Urinary bladder (tissue), 4 donors: ENCODE measurements around the gene HAP1. TPM values are rescaled to one million over a fixed set of nuclear protein-coding genes. Genes with fewer than 3 reads are reported as not detected.

ENCODE experiments used
- DNase-seq: peaks from one replicate; pipeline ENCODE4 v3.0.0-alpha.2; 2015; ENCODE audit errors: extremely low spot score
- H3K27ac ChIP-seq: one replicate; pipeline ENCODE4 v1.5.1; 2013; ENCODE audit warnings: low read depth, mild to moderate bottlenecking, moderate library complexity
- H3K36me3 ChIP-seq: one replicate; pipeline ENCODE4 v1.6.1; 2013; ENCODE audit warnings: mild to moderate bottlenecking, moderate library complexity; ENCODE audit not compliant: insufficient read depth
- H3K4me1 ChIP-seq: one replicate; pipeline ENCODE4 v1.6.1; 2013; ENCODE audit warnings: mild to moderate bottlenecking, moderate library complexity; ENCODE audit not compliant: insufficient read depth
- H3K4me3 ChIP-seq: one replicate; pipeline ENCODE4 v1.5.1; 2013; ENCODE audit warnings: low read depth, low read length
- WGBS: extraction: QIAGEN DNeasy Blood & Tissue Kit; methylation state at CpG from one replicate; pipeline ENCODE4 v1.1.7; 2013; 5-methylcytosine and 5-hydroxymethylcytosine counted together
- polyA plus RNA-seq: library from polyadenylated mRNA; stranded (reverse); fragments of 200-250 nt; gene quantifications from one replicate; pipeline ENCODE4 v1.2.3, GENCODE V29; 2013
- total RNA-seq: library from RNA; depleted of rRNA; stranded (reverse); fragments of >200 nt; gene quantifications from one replicate; pipeline ENCODE4 v1.2.3, GENCODE V29; 2014
- donor health status: healthy with polysubstance abuse.
- donor health status: healthy.

Gene HAP1
- total and polyA plus RNA-seq, 2 donors: 0.27 TPM; not detected in 1

DNA sequence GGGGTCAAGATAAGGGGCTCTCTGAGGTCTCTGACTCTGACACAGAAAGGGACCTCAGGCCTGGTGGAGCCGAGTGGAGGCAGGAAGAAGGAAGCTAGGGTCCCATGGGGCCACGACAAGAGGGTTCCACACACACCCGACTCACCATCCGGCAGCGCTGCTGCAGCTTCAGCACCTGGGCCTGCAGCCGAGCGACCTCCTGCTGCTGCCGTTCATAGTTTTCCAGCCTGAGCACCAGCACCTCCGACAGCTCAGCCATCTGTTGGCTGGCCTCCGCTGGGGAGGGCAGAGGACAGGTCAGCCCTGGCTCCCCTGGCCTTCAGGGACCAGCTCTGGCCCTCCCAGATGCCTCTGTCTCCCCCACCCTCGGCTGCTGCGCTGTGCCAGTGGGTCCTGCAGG is 6.4 kb downstream of the HAP1 start:
- H3K36me3 ChIP-seq: no peaks in the 10 kb centered on the region
- no peaks in the 10 kb centered on the region for H3K4me1 ChIP-seq
- 72% methylated on average over 12 of the region's 12 CpGs for WGBS
- no peak overlapping the region for H3K4me3 ChIP-seq
- DNase-seq: no peak
- H3K27ac ChIP-seq: no peak overlapping the region

DNA sequence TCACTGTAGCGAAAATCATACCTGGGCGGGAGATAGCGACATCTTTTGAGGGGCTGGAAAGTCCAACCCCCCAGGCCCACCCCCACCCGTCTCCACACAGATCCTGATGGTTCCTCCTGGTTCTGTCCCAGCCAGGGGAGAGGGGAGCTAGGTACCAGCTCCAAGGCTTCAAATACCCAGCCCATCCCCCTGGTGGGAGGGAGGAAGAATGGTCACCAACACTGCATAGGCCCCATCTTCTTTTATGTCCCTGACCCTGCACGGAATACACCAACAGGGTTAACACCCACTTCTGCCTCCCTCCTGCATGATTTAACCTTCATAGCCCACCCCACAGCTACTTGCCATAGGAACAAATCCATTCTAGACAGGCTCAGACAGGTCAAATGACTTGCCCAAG is 9.3 kb downstream of the HAP1 start:
- WGBS: 80% methylated on average over 5 of the region's 5 CpGs
- H3K27ac ChIP-seq: no peak overlapping the region

DNA sequence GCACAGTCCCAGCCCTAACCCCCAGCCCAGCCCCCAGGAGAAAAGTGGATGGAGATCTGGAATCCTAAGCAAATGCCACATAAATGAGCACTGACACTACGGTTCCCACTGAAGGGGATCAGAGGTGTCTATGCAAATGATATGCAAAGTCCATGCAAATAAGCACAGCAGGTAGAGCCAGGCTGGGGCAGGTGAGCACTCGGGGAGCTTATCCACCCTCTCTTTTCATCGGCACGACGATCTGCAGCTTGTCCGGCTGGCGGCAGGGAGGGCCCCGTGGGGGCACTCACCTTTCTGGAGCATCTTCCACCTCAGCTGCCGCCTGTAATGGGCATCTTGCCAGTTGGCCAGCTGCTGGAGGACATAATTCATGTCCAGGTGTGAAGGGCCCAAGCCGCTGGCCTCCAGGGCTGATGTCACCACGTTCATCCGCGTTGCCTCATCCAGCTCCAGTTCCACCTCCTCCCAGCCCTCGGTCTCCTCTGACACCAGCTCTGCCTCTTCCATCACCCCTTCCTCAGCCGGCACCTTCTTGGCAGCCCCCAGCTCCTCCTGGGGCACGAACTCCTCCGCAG is 9.9 kb downstream of the HAP1 start:
- 64% methylated on average over 17 of the region's 17 CpGs for WGBS
- no peaks in the 10 kb centered on the region for H3K4me1 ChIP-seq

More for the DNA sequence above, 9.3 kb downstream of the HAP1 start:
- Histone ChIP-seq H3K4me3 (no peak overlapping the region), H3K4me1 (no peaks in the 10 kb centered on the region), H3K36me3 (no peaks in the 10 kb centered on the region)
- no peak for DNase-seq

DNA sequence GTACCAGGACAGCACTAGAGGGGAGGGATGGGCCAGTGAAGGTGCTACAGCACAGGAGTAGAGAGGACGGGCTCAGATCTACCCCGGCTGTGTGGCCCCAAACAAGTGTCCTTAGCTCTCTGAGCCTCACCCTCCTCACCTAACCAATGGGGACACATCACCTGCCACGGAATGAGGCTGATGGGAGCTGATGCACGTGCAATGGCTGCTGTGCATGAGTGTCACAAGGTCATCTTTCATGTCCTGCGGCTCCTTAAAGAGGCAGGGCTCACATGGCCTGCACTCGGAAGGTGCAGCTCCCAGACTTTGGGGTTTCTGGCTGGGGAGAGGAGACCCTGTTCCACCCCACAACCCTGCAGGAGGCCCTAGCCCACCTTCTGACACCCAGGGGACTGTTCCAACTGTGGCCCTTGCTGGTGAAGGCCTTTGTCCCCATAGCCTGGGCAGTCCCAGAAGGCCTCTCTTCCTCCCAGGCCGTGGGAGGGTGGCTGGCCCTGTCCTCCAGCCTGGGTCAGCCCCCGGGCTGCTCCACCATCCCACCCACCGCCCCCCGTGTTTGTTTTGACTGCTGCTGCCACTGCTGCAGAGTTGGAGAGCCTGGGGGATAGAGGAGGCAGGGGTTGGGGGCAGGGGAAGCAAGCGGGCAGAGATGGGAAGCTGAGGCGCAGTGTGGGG is 10.5 kb downstream of the HAP1 start:
- no peak overlapping the region for H3K4me3 ChIP-seq
- no peaks in the 10 kb centered on the region for H3K36me3 ChIP-seq
- DNase-seq: no peak
- no peak overlapping the region for H3K27ac ChIP-seq
- H3K4me1 ChIP-seq: no peaks in the 10 kb centered on the region
- 75% methylated on average over 12 of the region's 12 CpGs for WGBS

More for the DNA sequence above, 9.9 kb downstream of the HAP1 start:
- Histone ChIP-seq H3K27ac (no peak overlapping the region), H3K4me3 (no peak overlapping the region), H3K36me3 (no peaks in the 10 kb centered on the region)
- no peak for DNase-seq

DNA sequence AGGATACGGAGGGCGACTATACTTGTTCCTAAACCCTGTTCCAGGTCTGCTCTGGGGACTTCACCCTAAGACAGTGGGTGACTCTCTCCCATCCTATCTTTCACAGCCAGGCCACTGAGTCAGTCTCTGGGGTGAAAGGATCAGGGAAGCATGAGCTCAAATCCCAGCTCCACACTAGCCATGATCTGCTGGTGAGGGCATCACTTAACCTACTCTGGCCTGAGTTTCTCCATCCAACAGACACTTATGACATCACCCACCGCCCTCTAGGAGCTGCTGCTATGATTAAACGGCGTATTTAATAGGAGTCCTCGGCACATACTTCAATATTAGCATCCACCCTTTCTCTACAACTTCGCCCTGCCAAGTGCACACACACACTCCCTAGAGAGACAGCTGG is 12.2 kb downstream of the HAP1 start:
- Histone ChIP-seq H3K4me1 (no peaks in the 10 kb centered on the region), H3K27ac (no peak overlapping the region), H3K36me3 (no peaks in the 10 kb centered on the region), H3K4me3 (no peak overlapping the region)
- DNase-seq: no peak
- 81% methylated on average over 7 of the region's 7 CpGs for WGBS

DNA sequence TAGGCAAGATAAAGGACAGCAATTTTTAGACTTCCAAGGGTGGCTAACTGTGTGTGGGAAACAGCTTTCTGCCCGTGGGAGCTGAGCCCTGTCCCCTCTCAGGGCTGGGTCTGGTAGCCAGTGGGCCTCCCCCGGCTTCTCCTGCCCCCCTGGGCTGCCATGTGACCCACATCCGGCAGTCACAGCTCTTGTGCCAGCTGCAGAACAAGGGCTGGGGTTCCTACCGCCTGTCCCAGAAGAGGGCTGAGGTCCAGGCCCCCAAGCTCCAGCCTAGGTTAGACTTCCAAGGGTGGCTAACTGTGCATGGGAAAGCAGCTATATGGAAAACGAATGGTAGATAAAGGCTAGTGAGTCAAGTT is 16.2 kb downstream of the HAP1 start:
- H3K36me3 ChIP-seq: no peaks in the 10 kb centered on the region
- DNase-seq: no peak
- WGBS: 52% methylated on average over 5 of the region's 5 CpGs
- no peaks in the 10 kb centered on the region for H3K4me1 ChIP-seq
- H3K27ac ChIP-seq: no peak overlapping the region
- no peak overlapping the region for H3K4me3 ChIP-seq

DNA sequence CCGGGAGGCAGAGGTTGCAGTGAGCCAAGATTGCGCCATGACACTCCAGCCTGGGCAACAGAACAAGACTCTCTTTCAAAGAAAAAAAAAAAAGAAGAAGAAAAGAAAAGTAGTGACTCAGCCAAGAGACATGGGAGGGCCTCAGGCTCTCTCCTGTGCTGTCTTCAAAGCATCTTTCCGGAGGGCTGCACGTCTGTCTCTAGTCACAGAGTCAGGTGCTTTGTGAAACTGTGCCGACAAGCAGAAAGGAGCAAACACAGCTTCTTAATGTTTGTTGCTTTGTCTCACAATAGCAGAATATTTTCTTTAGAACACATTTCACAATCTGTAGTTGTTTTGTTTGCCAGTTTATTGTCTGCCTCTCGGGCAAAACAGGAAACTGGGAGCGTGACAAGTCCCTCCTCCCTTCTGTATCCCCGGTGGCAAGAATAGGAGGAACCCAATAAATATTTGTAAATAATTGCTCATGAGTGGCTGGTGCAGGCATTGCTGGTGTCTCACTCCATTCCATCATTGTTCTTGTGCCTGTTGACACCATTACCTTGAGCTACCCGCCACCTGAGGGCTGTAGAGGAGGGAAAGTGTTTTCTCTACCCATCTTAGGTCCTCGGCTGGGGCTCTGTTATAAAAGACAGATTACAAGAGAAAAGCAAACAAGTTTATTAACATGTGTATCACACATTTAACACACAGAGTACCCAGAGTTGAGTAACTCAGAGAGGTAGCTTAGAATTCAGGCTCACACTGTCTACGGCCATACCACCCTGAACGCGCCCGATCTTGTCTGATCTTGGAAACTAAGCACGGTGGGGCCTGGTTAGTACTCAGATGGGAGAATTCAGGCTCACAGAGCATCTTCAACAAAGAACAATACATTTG is 16.8 kb downstream of the HAP1 start:
- no peak overlapping the region for H3K4me3 ChIP-seq
- H3K4me1 ChIP-seq: no peaks in the 10 kb centered on the region
- H3K36me3 ChIP-seq: no peaks in the 10 kb centered on the region
- no peak overlapping the region for H3K27ac ChIP-seq
- 53% methylated on average over 15 of the region's 15 CpGs for WGBS
- no peak for DNase-seq

DNA sequence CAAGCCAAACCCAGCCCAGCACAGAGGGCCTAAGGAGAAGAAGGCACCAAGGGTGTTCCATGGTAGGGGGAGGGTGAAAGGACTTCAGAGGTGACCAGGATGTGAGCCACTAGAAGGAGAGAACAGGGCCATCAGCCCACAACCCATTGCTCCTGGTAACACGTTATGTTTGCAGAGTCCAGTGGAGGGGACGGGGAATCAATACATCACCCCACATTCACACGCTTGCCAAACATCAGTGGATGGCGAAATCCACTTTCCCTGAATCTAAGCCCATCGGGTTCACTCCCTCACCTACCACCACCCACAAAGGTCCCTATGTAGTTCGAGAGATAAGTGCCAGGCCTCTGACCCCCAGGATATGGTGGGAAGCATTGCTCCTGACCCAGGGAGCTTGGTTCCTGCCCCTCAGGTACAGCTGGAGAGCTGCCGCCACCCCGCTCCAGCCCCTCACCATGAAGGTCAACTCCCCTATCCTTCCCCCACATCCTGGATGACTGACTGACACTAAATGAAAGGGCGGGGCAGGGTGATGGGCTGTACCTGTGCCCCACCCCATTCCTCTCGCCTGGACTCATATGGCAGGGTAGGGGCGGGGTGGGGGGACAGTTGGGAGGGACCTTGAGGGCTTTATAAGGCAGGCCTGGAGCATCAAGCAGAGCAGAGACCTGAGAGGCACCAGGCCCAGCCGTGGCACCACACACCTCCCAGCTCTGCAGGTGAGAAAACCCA is 22.6 kb downstream of the HAP1 start, which contains the start of gene GAST:
Gene GAST, plus strand, starts transcription at position 663 of the 732 bp plus-strand sequence. CDS start 3,106 bp downstream, outside the sequence.
- DNase-seq: no peak
- 84% methylated on average over 12 of the region's 12 CpGs for WGBS
- no peaks in the 10 kb centered on the region for H3K36me3 ChIP-seq
- no peaks in the 10 kb centered on the region for H3K4me1 ChIP-seq
- no peak within 1 kb of the TSS for H3K4me3 ChIP-seq
- H3K27ac ChIP-seq: no peak within 1 kb of the TSS

DNA sequence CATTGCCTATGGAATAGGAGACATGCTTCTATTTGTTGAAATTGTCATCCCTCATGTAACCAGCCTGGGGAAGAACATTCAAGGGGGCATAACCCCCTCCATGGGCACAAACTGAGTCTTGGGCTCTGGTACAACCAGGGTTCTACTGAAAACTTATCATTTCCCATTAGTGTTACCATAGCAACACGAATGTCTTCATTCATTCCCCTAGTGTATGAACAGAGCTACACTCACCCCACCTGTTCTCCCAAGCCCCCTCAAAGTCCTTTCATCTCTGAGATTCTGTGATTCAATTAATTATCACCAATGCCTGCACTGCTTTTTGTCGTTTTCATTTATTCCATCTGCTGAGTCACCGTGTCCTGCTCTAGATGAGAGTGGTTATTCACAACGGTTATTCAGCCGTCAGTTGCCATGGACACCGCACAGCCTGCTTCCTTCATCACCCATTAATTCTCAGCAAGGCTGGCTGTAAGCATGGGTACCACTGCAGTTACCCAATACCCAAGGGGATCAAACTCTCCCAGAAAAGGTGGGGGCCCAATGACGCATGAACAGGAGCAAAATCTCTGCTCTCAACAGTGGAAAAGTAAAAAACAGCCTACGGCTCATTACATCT is 23.9 kb downstream of the HAP1 start:
- 57% methylated on average over 8 of the region's 8 CpGs for WGBS
- Histone ChIP-seq H3K27ac (no peak overlapping the region), H3K4me1 (no peaks in the 10 kb centered on the region), H3K36me3 (no peaks in the 10 kb centered on the region), H3K4me3 (no peak overlapping the region)
- DNase-seq: no peak

DNA sequence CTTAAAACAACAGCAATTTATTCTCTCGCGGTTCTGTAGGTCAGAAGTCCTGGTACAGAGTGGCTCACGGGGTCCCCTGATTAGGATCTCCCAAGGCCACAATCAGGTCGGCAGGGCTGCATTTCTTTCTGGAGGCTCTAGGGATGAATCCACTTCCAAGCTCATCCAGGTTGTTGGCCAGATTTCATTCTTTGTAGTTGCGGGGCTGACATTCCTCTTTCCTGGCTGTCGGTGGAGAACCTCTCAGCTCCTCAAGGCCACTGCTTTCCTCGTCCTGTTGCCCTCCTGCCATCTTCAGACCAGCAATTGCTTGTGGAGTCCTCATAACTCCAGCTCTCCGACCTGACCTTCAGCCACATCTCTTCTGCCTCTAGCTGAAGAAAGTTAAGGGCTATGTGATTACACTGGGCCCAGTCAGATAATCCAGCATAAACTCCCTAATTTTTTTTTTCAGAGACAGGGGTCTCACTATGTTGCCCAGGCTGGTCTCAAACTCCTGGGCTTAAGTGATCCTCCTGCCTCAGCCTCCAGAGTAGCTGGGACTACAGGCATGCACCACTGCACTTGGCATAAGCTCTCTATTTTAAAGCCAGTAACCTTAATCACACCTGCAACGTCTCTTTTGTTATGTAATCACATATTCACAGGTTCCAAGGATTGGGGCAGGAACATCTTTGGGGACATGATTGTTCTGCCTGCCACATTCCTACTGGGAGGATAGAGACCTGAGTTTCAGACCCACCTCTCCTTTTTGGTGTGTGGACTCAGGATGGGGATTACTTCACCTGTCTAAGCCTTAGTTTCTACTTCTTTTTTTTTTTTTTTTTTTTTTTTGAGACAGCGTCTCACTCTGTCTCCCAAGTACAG is 26.4 kb downstream of the HAP1 start:
- no peak overlapping the region for H3K4me3 ChIP-seq
- H3K36me3 ChIP-seq: no peaks in the 10 kb centered on the region
- DNase-seq: no peak
- H3K27ac ChIP-seq: no peak overlapping the region
- WGBS: 76% methylated on average over 10 of the region's 10 CpGs
- H3K4me1 ChIP-seq: no peaks in the 10 kb centered on the region

DNA sequence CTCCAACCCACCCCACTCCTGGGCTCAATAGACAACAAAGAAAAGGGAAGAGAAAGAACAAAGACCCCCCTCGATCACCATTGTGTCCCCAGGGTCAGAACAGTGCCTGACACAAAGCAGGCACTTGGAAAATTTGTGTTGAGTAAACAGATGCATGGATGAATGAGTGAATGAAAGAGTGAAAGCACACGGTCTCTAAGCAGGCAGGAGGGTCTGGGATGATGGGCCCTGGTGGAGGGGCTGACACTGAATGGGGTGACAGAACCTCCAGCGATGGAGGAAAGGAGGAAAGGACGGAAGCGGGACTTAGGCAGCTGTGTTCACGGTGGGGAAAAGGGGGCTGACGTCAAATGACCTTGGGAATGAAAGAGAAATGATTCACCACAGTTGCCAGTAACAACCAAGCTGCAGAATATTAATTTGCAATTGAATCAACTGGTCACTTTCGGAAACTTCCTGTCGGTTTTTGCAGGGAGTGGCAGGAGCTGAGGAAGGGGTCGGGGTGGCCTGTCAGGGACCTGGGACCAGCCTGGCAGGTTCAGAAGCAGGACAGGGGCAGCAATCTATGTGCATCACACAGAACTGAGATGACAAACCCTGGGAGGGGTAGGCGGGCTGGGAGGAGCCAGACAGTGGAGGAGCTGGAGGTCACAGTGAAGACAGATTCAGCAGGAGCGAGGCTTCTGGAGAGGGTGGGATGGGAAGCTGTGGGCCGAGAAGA is 29.0 kb downstream of the HAP1 start:
- Histone ChIP-seq H3K4me1 (no peaks in the 10 kb centered on the region), H3K36me3 (no peaks in the 10 kb centered on the region), H3K4me3 (no peak overlapping the region), H3K27ac (no peak overlapping the region)
- 54% methylated on average over 13 of the region's 13 CpGs for WGBS
- no peak for DNase-seq

DNA sequence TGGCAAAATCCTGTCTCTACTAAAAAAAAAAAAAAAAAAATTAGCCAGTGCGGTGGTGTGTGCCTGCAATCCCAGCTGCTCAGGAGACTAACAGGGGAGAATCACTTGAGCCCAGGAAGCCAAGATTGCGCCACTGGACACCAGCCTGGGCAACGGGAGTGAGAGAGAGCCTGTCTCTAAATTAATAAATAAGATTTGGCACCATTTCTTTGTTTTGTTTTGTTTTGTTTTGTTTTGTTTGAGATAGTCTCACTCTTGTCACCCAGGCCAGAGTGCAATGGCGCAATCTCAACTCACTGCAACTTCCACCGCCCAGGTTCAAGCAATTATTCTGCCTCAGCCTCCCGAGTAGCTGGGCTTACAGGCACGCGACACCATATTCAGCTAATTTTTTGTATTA is 31.7 kb downstream of the HAP1 start:
- WGBS: 87% methylated on average over 8 of the region's 8 CpGs
- DNase-seq: no peak
- H3K36me3 ChIP-seq: no peaks in the 10 kb centered on the region
- H3K4me3 ChIP-seq: no peak overlapping the region
- no peak overlapping the region for H3K27ac ChIP-seq
- no peaks in the 10 kb centered on the region for H3K4me1 ChIP-seq
